ENCODE measurements around the gene GRIK2.

DNA sequence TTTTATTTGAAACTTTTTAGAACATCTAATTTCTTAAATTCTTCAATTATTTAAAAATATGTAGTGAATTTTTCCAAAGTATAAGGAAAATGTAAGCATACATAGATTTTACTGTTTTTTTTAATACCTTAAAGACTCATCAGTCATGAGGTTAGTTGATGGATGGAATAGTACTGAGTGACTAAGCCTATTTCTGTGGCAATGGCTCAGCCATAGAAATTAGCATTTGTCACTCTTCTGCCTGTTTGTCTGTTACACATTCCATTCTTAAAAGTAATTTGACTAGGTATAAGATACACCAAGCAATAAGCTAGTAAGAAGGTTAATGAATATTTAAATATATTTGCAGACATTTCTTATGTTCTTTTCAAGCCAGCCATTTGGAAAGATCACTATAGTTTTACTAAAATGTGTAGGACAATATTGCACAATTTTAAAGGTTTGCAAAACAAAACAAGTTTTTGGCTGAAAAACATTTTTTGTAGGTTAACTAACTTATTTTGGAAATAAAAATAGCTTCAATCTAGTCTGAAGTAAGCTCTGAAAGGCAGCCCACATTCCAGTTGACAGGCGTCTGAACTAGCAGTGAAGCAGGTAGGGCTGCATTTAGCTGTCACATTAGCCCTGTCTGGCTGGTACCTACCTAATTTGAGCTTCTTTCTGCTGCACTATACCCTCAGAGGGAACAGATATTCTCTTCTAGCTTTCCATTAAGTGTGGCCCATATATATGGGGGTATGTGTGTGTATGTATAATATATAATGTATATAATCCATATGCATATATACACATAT is 385.7 kb downstream of the GRIK2 start:
- TF ChIP-seq SIN3A (IDR thresholded peaks at IDR 0.05; ENCODE audit: borderline replicate concordance, insufficient read depth, low read length) = no peak
- no peak for TF ChIP-seq FOXP2 (optimal IDR thresholded peaks at IDR 0.05; ENCODE audit: borderline replicate concordance, extremely low read depth, extremely low read length, insufficient read depth)
- no peak for TF ChIP-seq TAF1 (IDR thresholded peaks at IDR 0.05; ENCODE audit: borderline replicate concordance, insufficient read depth, low read length)

Data from PFSK-1 (cell line).